Posterior vena cava (tissue), 2 donors: Measurements from ENCODE around the gene FRK. TPM values are rescaled to one million over a fixed set of nuclear protein-coding genes. Genes with fewer than 3 reads are reported as not detected.

Experiments used
- DNase-seq: peaks from one replicate; pipeline ENCODE4 v3.0.0-alpha.2; 2020; ENCODE audit warnings: low spot score
- intact Hi-C, 2 donors: fragments of 100-400 bp; cut with DNase I; formaldehyde crosslinking; loops; one replicate each; pipeline versions ENCODE4 v1.14.1 to v1.14.2; 2022 to 2023
- total RNA-seq, 2 donors: library from RNA; stranded (reverse); fragmentation: NEBNext Ultra II Directional; extraction: Animal tissue kit (Norgen Biotek cat#: 25700); gene quantifications; one replicate each; pipeline ENCODE4 v1.2.1, GENCODE V29; 2021
- donor health status: DM: yes; HTN: yes; CAD: no.
- donor health status: DM: yes; HTN: yes; CAD: no.

FRK gene
- total RNA-seq, 2 donors from 2014 or later: 5.1 to 8.3 TPM

DNA sequence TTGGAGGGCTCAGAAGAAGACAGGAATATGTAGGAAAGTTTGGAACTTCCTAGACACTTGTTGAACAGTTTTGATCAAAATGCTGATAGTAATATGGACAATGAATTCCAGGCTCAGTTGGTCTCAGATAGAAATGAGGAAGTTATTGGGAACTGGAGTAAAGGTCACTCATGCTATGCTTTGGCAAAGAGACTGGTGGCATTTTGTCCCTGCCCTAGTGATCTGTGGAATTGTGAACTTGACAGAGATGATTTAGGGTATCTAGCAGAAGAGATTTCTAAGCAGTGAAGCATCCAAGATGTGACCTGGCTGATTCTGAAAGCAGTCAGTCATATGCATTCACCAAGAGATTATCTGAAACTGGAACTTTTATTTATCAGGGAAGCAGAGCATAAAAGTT lies 45.1 kb downstream of the FRK start:
- intact Hi-C loops: no loop called here
- no peak for DNase-seq

DNA sequence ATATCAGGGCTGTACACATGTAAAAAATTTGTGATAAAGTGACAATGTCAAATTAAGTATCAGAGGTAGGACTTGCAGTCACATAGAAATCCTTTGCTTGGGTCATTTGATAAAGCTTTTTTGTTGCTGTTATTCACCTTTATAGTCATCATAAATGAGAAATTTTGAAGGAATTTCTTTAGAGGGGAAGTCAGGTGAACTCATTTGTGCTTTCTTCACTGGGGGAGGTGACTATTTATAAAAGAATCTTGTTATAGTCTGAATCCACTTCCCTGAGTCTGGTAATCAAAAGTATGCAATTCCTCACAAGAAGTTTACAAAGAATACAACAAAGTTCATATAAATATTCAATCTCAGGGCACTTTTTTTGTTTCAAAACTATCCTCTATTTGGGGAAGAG lies 47.7 kb downstream of the FRK start:
- no peak for DNase-seq
- intact Hi-C loops: no loop called here

DNA sequence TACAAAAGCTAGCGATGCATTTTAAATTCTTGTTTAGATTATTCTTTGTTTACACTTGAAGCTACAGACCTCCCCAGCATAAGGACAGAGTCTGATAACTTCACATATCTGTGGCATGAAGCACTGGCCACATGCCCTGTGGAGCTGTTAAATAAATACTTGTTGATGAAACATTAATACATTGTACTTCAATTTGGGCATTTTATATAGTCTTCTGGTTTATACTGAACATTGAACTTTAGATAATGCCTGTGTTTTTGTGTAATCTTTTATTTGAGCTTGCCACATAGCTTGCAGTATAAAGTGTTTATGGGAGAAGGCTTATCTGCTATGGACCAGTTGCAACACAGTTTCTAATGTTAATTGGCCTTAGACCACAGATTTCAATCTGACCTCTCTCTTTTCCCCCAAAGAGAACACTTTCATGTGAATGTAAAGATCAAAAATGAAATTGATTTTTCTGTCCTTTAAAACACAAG lies 48.2 kb downstream of the FRK start:
- DNase-seq: no peak
- intact Hi-C loops: no loop called here

DNA sequence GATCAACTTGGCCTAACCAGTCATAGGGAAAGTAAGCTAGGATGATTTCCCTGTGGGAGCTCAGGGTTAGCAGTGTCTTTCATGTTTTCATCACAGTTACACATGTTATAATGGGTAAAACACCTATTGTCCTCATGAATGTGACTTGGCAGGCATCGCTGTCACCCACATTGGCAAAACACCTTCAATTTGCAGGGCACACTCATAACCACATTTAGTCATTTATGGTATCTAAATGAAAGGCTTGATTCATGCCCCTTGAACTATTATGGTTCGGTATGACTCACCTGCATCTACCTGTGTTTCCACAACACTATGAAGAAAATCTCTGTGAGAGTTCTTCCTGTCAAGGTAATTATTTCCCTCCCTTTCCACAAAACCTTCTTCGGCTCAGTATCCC lies 49.2 kb downstream of the FRK start:
- intact Hi-C loops: no loop called here
- DNase-seq: no peak

DNA sequence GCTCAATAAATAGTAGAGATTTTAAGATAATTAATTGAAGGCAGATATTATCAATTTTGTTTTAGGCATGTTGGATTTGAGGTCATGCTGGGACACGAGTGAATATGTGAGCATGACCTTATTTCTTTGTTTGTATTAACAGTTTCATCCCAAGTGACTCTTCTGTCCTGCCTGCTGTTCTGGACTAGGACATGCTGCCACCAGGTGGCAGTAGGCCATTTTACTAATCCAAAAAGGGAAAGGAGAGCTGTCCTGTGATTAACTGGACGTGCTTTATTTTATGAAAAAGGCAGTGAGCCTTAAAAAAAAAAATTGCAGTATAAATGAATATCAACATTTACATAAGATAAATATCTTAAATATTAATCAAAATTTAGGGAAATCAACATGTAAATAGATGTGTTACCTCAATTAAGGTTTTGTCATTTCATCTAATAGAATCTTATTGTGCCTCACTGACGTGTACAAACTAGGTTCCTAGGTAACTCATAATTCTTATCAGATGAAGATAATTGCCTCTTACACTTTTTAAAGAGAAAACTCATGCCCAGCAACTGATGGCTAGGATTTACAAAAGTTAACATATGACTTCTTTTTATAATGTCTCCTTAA lies 49.8 kb downstream of the FRK start:
- intact Hi-C loops: no loop called here
- DNase-seq: peak; percentile 88

DNA sequence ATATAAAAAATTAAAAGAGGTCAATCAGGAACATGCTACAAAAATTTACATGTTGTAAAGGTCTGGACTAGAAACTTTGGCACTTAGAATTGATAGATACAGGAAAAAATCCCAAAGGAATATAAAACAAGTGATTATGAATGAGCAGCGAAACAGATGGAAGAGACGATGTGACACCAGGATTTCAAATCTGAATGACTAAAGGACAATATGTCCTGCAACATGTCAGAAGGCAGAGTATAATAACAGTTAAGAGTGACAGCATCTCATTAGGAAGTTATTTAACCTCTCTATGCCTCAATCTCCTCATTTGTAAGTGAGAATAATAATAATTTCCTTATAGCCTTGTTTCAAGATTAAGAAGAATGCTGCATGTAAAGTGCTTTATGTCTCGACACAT lies 50.3 kb downstream of the FRK start:
- DNase-seq: no peak
- intact Hi-C loops: no loop called here

DNA sequence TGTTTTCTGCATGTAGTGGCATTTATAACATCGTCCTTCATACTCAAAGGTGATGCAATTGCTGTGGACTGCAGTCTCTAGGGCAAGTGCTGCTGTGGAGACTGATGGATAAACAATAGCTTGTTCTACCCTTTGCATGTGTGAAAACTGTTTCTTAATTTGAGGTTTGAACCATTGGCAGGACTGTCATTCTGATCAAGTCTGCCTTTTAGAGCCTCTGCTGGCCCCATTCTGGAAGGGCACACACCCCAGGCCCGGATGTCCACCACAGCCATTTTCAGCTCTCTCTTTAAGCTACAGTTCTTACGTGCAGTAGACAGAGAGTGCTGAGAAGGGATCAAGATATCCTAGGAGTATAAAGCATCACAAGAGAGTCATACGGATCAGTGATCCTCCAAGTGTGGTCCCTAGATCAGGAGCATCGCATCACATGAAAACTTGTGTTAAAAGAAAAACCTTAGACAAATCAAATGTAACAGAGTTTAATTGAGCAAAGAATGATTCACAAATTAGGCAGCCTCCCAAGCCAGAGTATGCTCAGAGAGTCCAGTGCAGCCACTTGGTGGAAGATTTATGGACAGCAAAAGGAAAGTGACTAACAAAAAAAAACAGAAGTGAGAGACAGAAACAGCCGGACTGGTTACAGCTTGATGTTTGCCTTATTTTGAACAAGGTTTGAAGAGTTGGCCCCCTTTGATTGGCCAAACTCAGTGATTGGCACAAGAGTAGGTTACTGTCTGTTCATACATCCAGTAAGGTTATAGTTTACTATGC lies 52.0 kb downstream of the FRK start:
- no peak for DNase-seq
- intact Hi-C loops: loop anchor here in 1 of 2 donors (2.0 kb wide), 1 partner anchor 92 kb away; the partner anchor contains the start of gene NT5DC1

DNA sequence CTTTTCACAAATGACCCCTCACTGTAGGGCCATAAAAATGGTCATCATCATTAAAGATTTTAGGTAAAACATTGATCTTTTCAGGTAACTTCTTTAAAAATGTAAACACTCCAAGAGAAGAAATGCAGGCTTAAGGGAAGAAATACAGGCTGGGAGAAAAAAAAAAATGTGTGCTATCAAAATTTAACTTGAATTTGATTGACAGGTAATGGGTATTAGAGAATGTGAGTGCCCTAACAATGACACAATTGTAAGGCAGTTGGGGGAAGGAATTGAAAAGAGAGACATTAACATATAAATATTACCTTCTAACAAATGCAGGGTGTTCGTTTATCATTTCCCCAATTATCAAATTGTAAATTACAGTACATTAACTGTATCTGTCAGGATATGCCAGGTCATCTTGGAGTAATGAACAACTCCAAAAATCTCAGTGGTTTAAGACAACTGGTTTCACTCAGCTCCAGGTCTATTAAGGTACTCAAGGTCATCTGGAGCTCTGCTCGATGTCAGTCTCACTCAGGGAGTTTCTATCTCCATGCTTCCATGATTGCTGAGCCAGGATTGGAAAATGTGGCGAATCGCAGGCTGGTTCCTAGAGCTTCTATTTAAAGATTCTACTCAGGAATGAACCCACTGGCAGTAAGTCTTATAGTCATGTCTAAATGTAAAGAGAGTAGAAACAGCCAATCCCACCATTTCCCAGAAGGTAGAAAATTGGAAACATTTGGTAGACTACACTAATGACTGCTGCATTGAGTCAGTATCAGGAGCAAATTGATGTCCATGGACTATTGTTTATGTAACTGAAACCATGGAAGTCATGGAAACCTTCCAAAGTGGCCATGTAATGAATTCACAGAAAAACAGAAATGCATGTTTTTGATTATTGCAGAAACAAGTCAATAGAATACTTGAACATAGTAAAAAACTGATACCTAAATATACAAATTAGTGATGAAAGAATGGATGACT lies 55.6 kb downstream of the FRK start:
- intact Hi-C loops: no loop called here
- DNase-seq: no peak

DNA sequence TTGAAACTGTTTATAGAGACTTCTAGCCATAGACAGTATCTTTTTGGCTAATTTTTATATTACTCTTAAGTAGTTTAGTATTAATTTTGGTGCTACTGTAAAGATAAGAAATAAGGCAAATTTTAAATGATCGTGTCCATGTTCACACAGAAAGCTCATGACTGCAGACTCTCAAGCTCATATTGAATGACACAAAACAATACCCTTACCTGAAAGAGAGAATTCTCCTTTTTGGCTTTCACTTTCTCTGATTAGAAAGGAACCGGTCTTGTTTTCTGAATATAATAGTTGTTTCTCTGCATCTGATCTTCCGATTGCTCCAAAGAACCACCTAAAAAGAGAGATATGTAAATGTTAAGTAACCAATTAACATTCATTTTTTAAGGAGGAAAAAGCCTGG lies 57.0 kb downstream of the FRK start:
- no peak for DNase-seq
- intact Hi-C loops: no loop called here

DNA sequence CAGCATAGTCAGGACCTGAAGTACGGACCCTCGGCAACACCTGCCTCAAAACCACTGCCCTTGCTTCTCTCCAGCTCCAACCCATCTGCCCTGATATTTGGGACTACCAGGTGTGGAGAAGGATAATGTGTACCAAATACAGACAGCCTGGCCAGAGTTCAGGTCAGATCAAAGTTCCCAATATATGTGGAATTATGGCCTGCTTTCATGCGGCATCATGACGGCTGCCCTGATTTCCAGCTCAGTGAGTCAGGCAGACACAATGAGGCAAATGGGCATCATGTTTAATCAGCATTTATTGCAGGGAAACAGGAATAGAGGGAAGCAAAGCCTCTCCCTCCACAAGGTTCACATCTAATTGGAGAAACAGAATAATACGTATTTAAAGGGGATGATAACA lies 57.9 kb downstream of the FRK start:
- no peak for DNase-seq
- intact Hi-C loops: no loop called here

DNA sequence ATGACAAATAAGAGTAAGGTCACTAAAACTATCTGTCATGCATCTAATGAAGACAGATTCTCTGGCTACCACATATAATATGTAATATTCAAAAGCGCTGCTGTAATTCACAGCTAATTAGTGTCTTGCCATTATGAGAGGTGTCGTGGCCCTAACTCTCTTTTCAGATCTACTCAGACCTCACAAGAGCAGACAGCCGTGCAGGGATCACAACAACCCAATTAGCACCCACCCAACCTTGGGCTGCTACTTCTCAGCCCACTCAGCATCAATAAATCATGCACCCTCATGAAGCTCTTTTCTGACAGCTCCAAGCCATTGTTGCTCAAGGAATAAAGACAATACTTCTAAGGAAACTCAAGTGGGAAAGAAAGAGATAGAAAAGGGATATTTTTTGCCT lies 61.5 kb downstream of the FRK start:
- no peak for DNase-seq
- intact Hi-C loops: no loop called here

DNA sequence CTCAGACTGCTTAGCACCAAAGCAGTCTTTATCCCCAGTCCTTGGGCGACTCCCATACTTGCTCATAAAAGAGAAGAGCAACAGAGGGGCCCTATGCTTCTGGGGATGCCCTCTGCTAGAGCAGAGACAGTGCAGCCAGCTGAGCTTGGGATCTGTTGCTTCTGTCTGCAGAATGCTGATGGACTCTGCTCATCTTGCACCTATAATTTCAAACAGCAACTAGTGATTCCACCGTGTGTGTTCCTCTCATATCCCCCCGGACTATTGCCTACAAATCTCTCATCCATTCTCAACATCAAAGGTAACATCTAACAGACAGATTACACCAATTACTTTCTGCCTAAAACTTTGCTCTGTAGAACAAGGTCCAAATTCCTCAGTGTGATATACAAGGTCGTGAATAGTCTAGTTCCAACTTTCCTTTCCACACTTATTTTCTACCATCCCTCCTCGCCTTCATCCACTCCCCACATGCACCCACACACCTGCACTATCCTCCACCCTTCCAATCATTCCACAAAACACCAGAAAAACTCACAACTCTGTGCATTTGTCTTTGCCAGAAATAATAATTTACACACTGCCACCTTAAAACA lies 62.6 kb downstream of the FRK start:
- intact Hi-C loops: no loop called here
- DNase-seq: no peak

DNA sequence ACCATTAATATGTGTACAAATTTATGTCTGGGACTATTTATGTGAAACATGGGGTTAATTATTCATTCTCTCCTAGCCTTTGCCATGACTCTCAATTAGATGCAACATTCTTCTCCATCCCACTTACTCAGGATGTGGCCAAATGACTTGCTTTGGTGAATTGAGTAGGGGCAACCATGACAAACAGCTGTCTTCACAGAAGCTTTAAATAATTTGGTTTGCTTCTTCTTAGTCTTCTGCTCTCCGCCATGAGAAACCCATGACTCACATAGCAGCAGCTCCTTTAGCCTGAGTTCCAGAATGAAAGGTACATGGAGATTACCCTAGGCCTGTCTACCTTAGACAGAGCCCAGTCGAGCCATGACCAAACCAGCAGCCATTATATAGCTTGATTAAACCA lies 74.7 kb downstream of the FRK start:
- intact Hi-C loops: no loop called here
- DNase-seq: no peak

DNA sequence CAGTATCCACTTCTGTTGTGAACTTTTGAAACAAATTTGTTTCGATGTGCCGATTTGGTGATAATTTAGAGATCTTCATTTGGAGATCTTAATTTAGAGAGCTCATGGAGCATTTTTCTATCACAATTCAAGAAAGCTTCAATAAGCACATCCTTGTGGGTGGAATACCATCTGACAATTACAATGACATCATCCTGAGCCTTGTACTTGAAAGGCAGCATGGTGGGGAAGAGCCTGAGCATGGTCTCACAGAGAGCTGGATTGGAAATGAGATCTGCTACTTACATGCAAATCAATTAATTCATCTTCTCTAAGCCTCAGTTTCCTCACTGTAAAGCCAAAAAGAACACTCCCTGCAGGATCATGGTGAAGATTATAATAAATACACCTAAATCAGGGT lies 75.9 kb downstream of the FRK start:
- DNase-seq: no peak
- intact Hi-C loops: no loop called here

DNA sequence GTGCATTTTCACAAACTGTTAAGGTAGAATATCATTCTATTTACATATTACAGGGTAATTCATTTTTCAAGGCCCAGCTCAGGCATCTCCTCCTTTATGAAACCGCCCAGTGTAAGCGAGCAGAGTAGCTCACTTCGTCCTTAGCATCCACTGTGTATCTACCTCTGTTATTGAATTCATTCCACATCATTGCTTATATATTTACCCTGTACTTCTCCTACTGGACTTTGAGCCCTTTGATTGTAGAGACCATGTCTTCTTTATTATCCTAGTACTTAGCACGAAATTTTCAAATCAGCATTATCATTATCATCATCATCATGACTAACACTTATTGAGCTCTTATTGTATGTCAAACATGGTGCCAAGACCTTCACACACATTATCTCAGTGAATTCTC lies 76.7 kb downstream of the FRK start:
- DNase-seq: no peak
- intact Hi-C loops: no loop called here

DNA sequence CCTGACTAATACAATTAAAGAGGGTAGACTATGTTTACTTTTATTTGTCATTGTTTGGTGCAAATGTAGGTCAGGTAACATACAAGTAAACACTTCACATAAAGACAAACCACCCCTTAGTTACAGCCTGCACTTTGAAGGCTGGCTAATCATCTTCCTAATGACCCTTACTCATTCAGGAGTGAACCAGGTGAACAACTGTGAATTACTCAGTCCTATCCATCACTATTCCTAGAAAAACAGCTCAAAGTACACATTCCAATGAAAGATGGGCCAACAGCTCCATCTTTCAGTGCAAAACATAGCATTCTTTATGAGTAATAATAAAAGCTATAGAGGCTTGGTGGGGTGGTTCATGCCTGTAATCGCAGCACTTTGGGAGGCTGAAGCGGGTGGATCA lies 78.2 kb downstream of the FRK start:
- intact Hi-C loops: no loop called here
- DNase-seq: no peak

DNA sequence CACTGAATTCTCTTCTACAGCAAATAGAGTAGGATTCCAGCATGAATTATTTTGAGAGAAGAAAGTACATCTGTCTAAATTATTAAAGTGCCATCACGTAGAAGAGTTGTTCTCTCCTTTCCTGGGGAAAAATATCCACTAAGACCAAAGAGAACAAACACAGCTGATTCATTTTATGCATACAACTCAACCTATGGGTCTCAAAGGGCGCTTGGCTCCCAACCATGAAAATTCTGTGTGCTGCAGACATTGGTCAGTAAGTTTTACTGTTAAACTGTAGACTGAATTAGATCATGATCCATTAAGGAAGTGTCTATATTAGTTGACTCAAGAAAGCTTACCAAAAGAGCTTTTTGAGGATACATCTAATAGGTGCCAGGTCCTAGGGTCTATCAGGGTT lies 83.5 kb downstream of the FRK start:
- intact Hi-C loops: no loop called here
- no peak for DNase-seq

DNA sequence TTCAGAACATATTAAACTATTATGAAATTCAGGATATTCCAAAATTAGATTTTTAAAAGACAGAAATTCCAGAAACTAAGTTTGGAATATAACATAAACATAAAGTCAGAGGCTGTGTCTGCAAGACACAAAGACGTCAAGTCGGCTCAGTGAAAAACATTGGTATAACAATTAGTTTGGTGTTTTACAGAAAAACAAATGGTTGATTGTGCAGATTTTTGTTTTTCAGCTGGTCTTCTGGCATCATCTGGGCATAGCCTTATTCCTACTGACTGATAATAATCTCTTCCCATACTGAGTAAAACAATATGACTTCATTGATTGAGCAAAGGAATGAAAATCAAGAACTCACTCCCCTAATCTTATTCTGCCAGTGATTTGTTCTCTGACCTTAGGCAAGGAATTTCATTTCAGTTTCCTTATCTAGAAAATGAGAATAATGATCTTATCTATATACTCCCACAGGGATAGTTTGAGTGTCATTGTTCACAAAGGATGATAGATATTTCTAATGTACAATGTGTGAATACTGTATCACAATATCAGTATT lies 84.3 kb downstream of the FRK start:
- intact Hi-C loops: no loop called here
- no peak for DNase-seq

DNA sequence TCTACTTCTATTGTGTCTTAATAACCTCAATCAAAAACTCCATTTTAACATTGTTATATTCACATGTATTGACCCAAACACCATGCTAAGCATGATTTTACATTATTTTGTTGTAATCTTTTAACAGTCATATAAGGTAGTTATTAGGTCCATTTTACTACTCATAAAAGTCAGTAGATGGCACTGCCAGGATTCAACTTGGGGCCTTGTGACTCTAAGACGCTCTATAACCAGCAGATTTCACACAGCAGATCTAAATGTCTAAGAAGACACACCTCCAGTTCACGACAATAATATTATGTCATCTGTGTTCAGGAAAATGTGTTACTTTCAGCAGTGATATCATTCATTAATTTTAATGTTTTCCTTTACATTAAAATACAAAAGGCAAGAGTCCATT lies 88.0 kb downstream of the FRK start:
- intact Hi-C loops: no loop called here
- no peak for DNase-seq
